ENCODE results near the gene CDH19. TPM values are rescaled to one million over a fixed set of nuclear protein-coding genes. Genes with fewer than 3 reads are reported as not detected.

The CDH19 gene
- total RNA-seq, result 8.1 and 14.4 TPM in 2 replicates

GRCh38 chr18:66603941-66604627 is at the start of gene CDH19:
Gene CDH19 (minus strand): TSS chr18:66604090. CDS start chr18:66572204, 31,886 bp downstream.

All from cardiac atrium fibroblast (primary cell).